GM21360 (cell line): ENCODE results near the gene ERBB4.

Experiments used
- ATAC-seq: cut with Tn5 transposase; IDR thresholded peaks from one replicate; pipeline ENCODE4 v1.9.1; 2021; ENCODE audit warnings: mild to moderate bottlenecking, moderate library complexity; ENCODE audit not compliant: unreplicated experiment

The ERBB4 gene

GRCh38 chr2:212538305-212539071 is at the start of gene ERBB4:
Gene ERBB4 (minus strand): TSS chr2:212538802. CDS start chr2:212538530, 272 bp downstream.
- ATAC-seq, result no peak

- ATAC-seq, result no peak
Observed at GRCh38 chr2:212580117-212580516, 41.5 kb upstream of the ERBB4 start.

GRCh38 chr2:212556296-212556695 is 17.7 kb upstream of the ERBB4 start:
- no peak for ATAC-seq

- no peak for ATAC-seq
Observed at GRCh38 chr2:212554233-212554632, 15.6 kb upstream of the ERBB4 start.

- no peak for ATAC-seq
Observed at GRCh38 chr2:212549941-212550340, 11.3 kb upstream of the ERBB4 start.

- ATAC-seq, result no peak
Observed at GRCh38 chr2:212549463-212549862, 10.9 kb upstream of the ERBB4 start.

- ATAC-seq, result no peak
Observed at GRCh38 chr2:212548455-212548819, 9.8 kb upstream of the ERBB4 start.

- no peak for ATAC-seq
Observed at GRCh38 chr2:212547716-212548454, 9.3 kb upstream of the ERBB4 start.

GRCh38 chr2:212546669-212547068 is 8.1 kb upstream of the ERBB4 start:
- no peak for ATAC-seq

GRCh38 chr2:212540341-212540740 is 1.7 kb upstream of the ERBB4 start:
- ATAC-seq, result no peak

- ATAC-seq, result no peak
Observed at GRCh38 chr2:212539072-212539880, 674 bp upstream of the ERBB4 start.

GRCh38 chr2:212537726-212538304 is 787 bp downstream of the ERBB4 start:
- peak; percentile 36 for ATAC-seq

- ATAC-seq, result no peak
Observed at GRCh38 chr2:212536817-212537725, 1.5 kb downstream of the ERBB4 start.

- no peak for ATAC-seq
Observed at GRCh38 chr2:212535996-212536816, 2.4 kb downstream of the ERBB4 start.

- ATAC-seq, result no peak
Observed at GRCh38 chr2:212534336-212534735, 4.3 kb downstream of the ERBB4 start.

GRCh38 chr2:212532585-212532984 is 6.0 kb downstream of the ERBB4 start:
- ATAC-seq, result no peak

GRCh38 chr2:212532087-212532486 is 6.5 kb downstream of the ERBB4 start:
- ATAC-seq, result no peak

GRCh38 chr2:212531499-212531898 is 7.1 kb downstream of the ERBB4 start:
- ATAC-seq, result no peak

GRCh38 chr2:212530991-212531390 is 7.6 kb downstream of the ERBB4 start:
- ATAC-seq, result no peak
